GM18951 (cell line): ENCODE data around the gene XRCC2.
"Not testable (repeated sequence)": the region's sequence is repeated elsewhere in the genome, so short reads cannot be mapped to it uniquely, and the experiment has no call there.

Experiments used
- POLR2A ChIP-seq: IDR thresholded peaks from 4 replicates; pipeline ENCODE4 v1.6.1; 2011; ENCODE audit warnings: mild to moderate bottlenecking; ENCODE audit not compliant: insufficient read length, insufficient read depth; ENCODE audit errors: extremely low read depth
- in situ Hi-C: fragments of 300-500 bp; cut with MboI; formaldehyde crosslinking; loops from one replicate; pipeline ENCODE4 v1.12.0; 2022; ENCODE audit warnings: low sequenced_read_pairs, mixed read lengths, inconsistent platforms; ENCODE audit not compliant: unreplicated experiment

XRCC2 gene

GRCh38 chr7:152643979-152644559, 31.9 kb downstream of the XRCC2 start:
- in situ Hi-C loops: no loop called here
- no peak for TF ChIP-seq POLR2A

- in situ Hi-C loops: no loop called here
Measured at GRCh38 chr7:152641384-152641783, 34.6 kb downstream of the XRCC2 start.

GRCh38 chr7:152640829-152641228, 35.1 kb downstream of the XRCC2 start:
- no peak for TF ChIP-seq POLR2A
- in situ Hi-C loops: no loop called here

More at GRCh38 chr7:152641384-152641783, 34.6 kb downstream of the XRCC2 start:
- no peak for TF ChIP-seq POLR2A

- in situ Hi-C loops: no loop called here
- TF ChIP-seq POLR2A: no peak
Measured at GRCh38 chr7:152637920-152638580, 37.9 kb downstream of the XRCC2 start.

GRCh38 chr7:152637161-152637560, 38.8 kb downstream of the XRCC2 start:
- in situ Hi-C loops: no loop called here
- no peak for TF ChIP-seq POLR2A

- in situ Hi-C loops: no loop called here
- no peak for TF ChIP-seq POLR2A
Measured at GRCh38 chr7:152636441-152636840, 39.5 kb downstream of the XRCC2 start.

GRCh38 chr7:152633504-152633903, 42.4 kb downstream of the XRCC2 start:
- TF ChIP-seq POLR2A: no peak
- in situ Hi-C loops: no loop called here

- in situ Hi-C loops: no loop called here
- TF ChIP-seq POLR2A: no peak
Measured at GRCh38 chr7:152633072-152633471, 42.9 kb downstream of the XRCC2 start.

- in situ Hi-C loops: not testable (repeated sequence)
Measured at GRCh38 chr7:152628772-152629171, 47.2 kb downstream of the XRCC2 start.

- TF ChIP-seq POLR2A: no peak
- in situ Hi-C loops: no loop called here
Measured at GRCh38 chr7:152624228-152624627, 51.7 kb downstream of the XRCC2 start.

GRCh38 chr7:152621426-152621825, 54.5 kb downstream of the XRCC2 start:
- in situ Hi-C loops: no loop called here
- TF ChIP-seq POLR2A: no peak

GRCh38 chr7:152619027-152619739, 56.8 kb downstream of the XRCC2 start:
- TF ChIP-seq POLR2A: no peak
- in situ Hi-C loops: no loop called here

GRCh38 chr7:152618427-152618826, 57.5 kb downstream of the XRCC2 start:
- in situ Hi-C loops: no loop called here
- TF ChIP-seq POLR2A: no peak

GRCh38 chr7:152617056-152617455, 58.9 kb downstream of the XRCC2 start:
- in situ Hi-C loops: no loop called here
- no peak for TF ChIP-seq POLR2A

- no peak for TF ChIP-seq POLR2A
- in situ Hi-C loops: no loop called here
Measured at GRCh38 chr7:152615031-152615741, 60.8 kb downstream of the XRCC2 start.
